K562 (cell line): ENCODE data around the gene KHDC1.
"Not testable (repeated sequence)": the region's sequence is repeated elsewhere in the genome, so short reads cannot be mapped to it uniquely, and the experiment has no call there.

Experiments
- ADNP ChIP-seq: fragments of 200-800 bp; sonication (Bioruptor generic); IDR thresholded peaks from 2 replicates; pipeline ENCODE4 v1.6.1; 2016; ENCODE audit warnings: missing genetic modification characterization, missing compliant biosample characterization
- CREM ChIP-seq: IDR thresholded peaks from 2 replicates; pipeline ENCODE4 v1.6.1; 2014; ENCODE audit warnings: antibody characterized with exemption, low read depth
- CTCF ChIP-seq, 3 experiments: IDR thresholded peaks in 2 of 3; conservative IDR thresholded peaks in 1 of 3; 2 replicates each; pipeline ENCODE4 v1.5.1; 2011 to 2012; ENCODE audit warnings: low read length in 3 of 3, mild to moderate bottlenecking in 3 of 3, control low read depth in 2 of 3, improper control_type of control experiment in 1 of 3, inconsistent platforms in 1 of 3, low read depth in 1 of 3, mixed read lengths in 1 of 3, moderate library complexity in 1 of 3; ENCODE audit not compliant: insufficient read depth in 2 of 3
- DPF2 ChIP-seq: fragments of 450-650 bp; IDR thresholded peaks from 2 replicates; pipeline ENCODE4 v1.6.1; 2016
- KAT7 ChIP-seq: sonication (generic); formaldehyde crosslinking; IDR thresholded peaks from 2 replicates; pipeline ENCODE4 v1.8.0; 2022; ENCODE audit warnings: missing genetic modification reagents, mild to moderate bottlenecking, borderline replicate concordance
- MAX ChIP-seq: sonication (generic); formaldehyde crosslinking; IDR thresholded peaks from 2 replicates; pipeline ENCODE4 v1.9.0; 2022; ENCODE audit warnings: mild to moderate bottlenecking, missing genetic modification reagents
- MTA3 ChIP-seq: fragments of 450-650 bp; formaldehyde crosslinking; IDR thresholded peaks from 2 replicates; pipeline ENCODE4 v1.6.1; 2017; ENCODE audit warnings: mild to moderate bottlenecking, borderline replicate concordance
- SMARCA4 ChIP-seq: fragments of 450-650 bp; IDR thresholded peaks from 2 replicates; pipeline ENCODE4 v1.6.1; 2016
- TBP ChIP-seq: optimal IDR thresholded peaks from 2 replicates; pipeline ENCODE3; 2011; ENCODE audit warnings: low read depth, low read length, improper control_type of control experiment
- TCF7L2 ChIP-seq: fragments of 150-350 bp; IDR thresholded peaks from 2 replicates; pipeline ENCODE4 v1.6.1; 2016; ENCODE audit warnings: low read depth, mild to moderate bottlenecking, low read length, moderate library complexity
- ZBTB40 ChIP-seq, 2 experiments: fragments of 450-650 bp in 1 of 2; sonication (generic) in 1 of 2; formaldehyde crosslinking in 1 of 2; IDR thresholded peaks; 2 replicates each; pipeline versions ENCODE4 v1.7.1 to v1.9.0; 2016 to 2022; ENCODE audit warnings: inconsistent platforms in 1 of 2, mild to moderate bottlenecking in 1 of 2, missing genetic modification reagents in 1 of 2
- ZNF384 ChIP-seq: IDR thresholded peaks from 2 replicates; pipeline ENCODE4 v1.6.1; 2012; ENCODE audit warnings: low read depth, low read length, improper control_type of control experiment

GRCh38 chr6:73310503-73310845 is 47.5 kb upstream of the KHDC1 start:
- not testable (repeated sequence) for TF ChIP-seq MAX; TBP; ZBTB40 (IDR thresholded peaks at IDR 0.05); ZBTB40 (CRISPR knock-in tag; IDR thresholded peaks at IDR 0.05); DPF2; ADNP (tag); MTA3; CREM; SMARCA4; KAT7 (CRISPR knock-in tag); TCF7L2; CTCF (IDR thresholded peaks at IDR 0.05 in 2 of 3, conservative IDR thresholded peaks at IDR 0.05 in 1 of 3; ENCODE audit: insufficient read depth in 2 of 3, low read depth in 1 of 3, low read length in 3 of 3); ZNF384
